Peyer's patch (tissue), 4 donors: ENCODE data around the gene STYX.

Experiments
- CTCF ChIP-seq, 6 experiments: fragments of 450-650 bp in 4 of 6; fragments of 200-600 bp in 2 of 6; sonication (generic) in 1 of 6; IDR thresholded peaks; one replicate each; pipeline ENCODE4 v1.5.1; 2017 to 2019; ENCODE audit warnings: antibody characterized with exemption in 6 of 6, mild to moderate bottlenecking in 3 of 6, moderate library complexity in 1 of 6
- POLR2A ChIP-seq, 2 donors: fragments of 450-650 bp; IDR thresholded peaks; one replicate each; pipeline ENCODE4 v1.5.1; 2017; ENCODE audit warnings: antibody characterized with exemption in 2 of 2, mild to moderate bottlenecking in 2 of 2, moderate library complexity in 2 of 2

DNA sequence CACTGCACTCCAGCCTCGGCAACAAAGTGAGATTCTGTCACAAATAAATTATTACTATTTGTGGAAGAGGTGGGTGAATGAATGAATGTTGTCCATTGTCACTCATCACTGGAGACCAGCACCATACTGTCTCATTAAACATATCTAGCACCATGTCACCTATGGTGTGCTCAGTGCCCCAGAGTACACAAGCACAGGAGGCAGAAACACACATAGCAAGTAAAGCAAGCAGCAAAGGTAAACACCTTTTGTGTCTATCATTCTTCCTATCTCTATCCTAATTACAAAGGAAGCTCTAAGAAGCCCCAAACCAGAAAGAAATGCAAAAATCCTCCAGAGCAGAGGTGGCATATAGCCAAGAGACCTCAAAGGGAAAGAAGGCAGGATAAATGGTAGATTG is 43.8 kb upstream of the STYX start:
- no peak for TF ChIP-seq CTCF (IDR thresholded peaks at IDR 0.05)
- TF ChIP-seq POLR2A (IDR thresholded peaks at IDR 0.05) = no peak
